Erythroblast (primary cell): ENCODE results near the gene PSMG1.

Source experiments
- GATA1 ChIP-seq: IDR thresholded peaks from 2 replicates; pipeline ENCODE4 v1.6.1; 2011; ENCODE audit warnings: low read depth, mild to moderate bottlenecking, control low read depth, low read length, moderate library complexity
- POLR2A ChIP-seq: IDR thresholded peaks from 2 replicates; pipeline ENCODE4 v1.6.1; 2011; ENCODE audit warnings: mild to moderate bottlenecking, low read length

- TF ChIP-seq POLR2A (no peak), GATA1 (no peak)
Observed at GRCh38 chr21:39148975-39149374, 34.3 kb downstream of the PSMG1 start.
